Activated CD8-positive, alpha-beta memory T cell treated with anti-CD3 and anti-CD28 coated beads for 4 hours (primary cell): ENCODE results near the gene BRIP1.
"Not testable (repeated sequence)": the region's sequence is repeated elsewhere in the genome, so short reads cannot be mapped to it uniquely, and the experiment has no call there.

ENCODE experiments used
- DNase-seq, 2 donors: peaks; one replicate each; pipeline ENCODE4 v3.0.0-alpha.2; 2020; ENCODE audit warnings: low read depth in 2 of 2

BRIP1 gene

GRCh38 chr17:61728297-61728836 lies 135.0 kb downstream of the BRIP1 start:
- DNase-seq, result no peak

- DNase-seq, result not testable (repeated sequence)
Measured at GRCh38 chr17:61727798-61728197, 135.5 kb downstream of the BRIP1 start.

- DNase-seq, result no peak
Measured at GRCh38 chr17:61726977-61727376, 136.4 kb downstream of the BRIP1 start.

- DNase-seq, result no peak
Measured at GRCh38 chr17:61724777-61725176, 138.6 kb downstream of the BRIP1 start.

- DNase-seq, result no peak
Measured at GRCh38 chr17:61723914-61724313, 139.4 kb downstream of the BRIP1 start.

- DNase-seq, result no peak
Measured at GRCh38 chr17:61723183-61723582, 140.1 kb downstream of the BRIP1 start.

GRCh38 chr17:61722398-61722797 lies 140.9 kb downstream of the BRIP1 start:
- no peak for DNase-seq

GRCh38 chr17:61720016-61720795 lies 143.1 kb downstream of the BRIP1 start:
- no peak for DNase-seq

- not testable (repeated sequence) for DNase-seq
Measured at GRCh38 chr17:61719220-61719619, 144.1 kb downstream of the BRIP1 start.

- no peak for DNase-seq
Measured at GRCh38 chr17:61718022-61718421, 145.3 kb downstream of the BRIP1 start.

- no peak for DNase-seq
Measured at GRCh38 chr17:61717352-61717751, 146.0 kb downstream of the BRIP1 start.

GRCh38 chr17:61716225-61716829 lies 147.0 kb downstream of the BRIP1 start:
- DNase-seq, result no peak

- DNase-seq, result no peak
Measured at GRCh38 chr17:61715348-61715747, 148.0 kb downstream of the BRIP1 start.

GRCh38 chr17:61714300-61714699 lies 149.0 kb downstream of the BRIP1 start:
- DNase-seq, result no peak

GRCh38 chr17:61713035-61713434 lies 150.3 kb downstream of the BRIP1 start:
- DNase-seq, result no peak

- no peak for DNase-seq
Measured at GRCh38 chr17:61710546-61710945, 152.8 kb downstream of the BRIP1 start.

- no peak for DNase-seq
Measured at GRCh38 chr17:61709567-61709966, 153.8 kb downstream of the BRIP1 start.

- no peak for DNase-seq
Measured at GRCh38 chr17:61704935-61705449, 158.3 kb downstream of the BRIP1 start.

- DNase-seq, result no peak
Measured at GRCh38 chr17:61702450-61702849, 160.9 kb downstream of the BRIP1 start.

- DNase-seq, result no peak
Measured at GRCh38 chr17:61701978-61702377, 161.3 kb downstream of the BRIP1 start.

GRCh38 chr17:61701334-61701733 lies 162.0 kb downstream of the BRIP1 start:
- no peak for DNase-seq

- DNase-seq, result no peak
Measured at GRCh38 chr17:61700252-61700651, 163.1 kb downstream of the BRIP1 start.

GRCh38 chr17:61699694-61700093 lies 163.6 kb downstream of the BRIP1 start:
- DNase-seq, result no peak
